ENCODE results near the gene CLEC6A.

GRCh38 chr12:8465301-8465996 lies 9.7 kb downstream of the CLEC6A start:
- TF ChIP-seq CTCF (IDR thresholded peaks at IDR 0.05) (no peak), POLR2A (IDR thresholded peaks at IDR 0.05) (no peak), POLR2AphosphoS5 (IDR thresholded peaks at IDR 0.05) (no peak)
